Activated CD4-positive, alpha-beta T cell treated with anti-CD3 and anti-CD28 coated beads for 36 hours (primary cell): ENCODE data around the gene NUP153. TPM values are rescaled to one million over a fixed set of nuclear protein-coding genes. Genes with fewer than 3 reads are reported as not detected.
"Not testable (repeated sequence)": the region's sequence is repeated elsewhere in the genome, so short reads cannot be mapped to it uniquely, and the experiment has no call there.

Experiments
- ATAC-seq: fragments of 200-7000 bp; cut with Tn5 transposase; one replicate; pipeline ENCODE4 v1.10.0; 2021; ENCODE audit warnings: mild to moderate bottlenecking, moderate library complexity
- CTCF ChIA-PET: fragments of 350-600 bp; sonication (Branson Sonifier 250); formaldehyde crosslinking; loops from one replicate; lab custom pipeline; 2021; ENCODE audit warnings: antibody characterized with exemption; lab: Charles Lee
- POLR2A ChIA-PET: fragments of 350-600 bp; sonication (Branson Sonifier 250); formaldehyde crosslinking; loops from one replicate; lab custom pipeline; 2021; ENCODE audit warnings: antibody characterized with exemption, inconsistent platforms; lab: Charles Lee
- DNase-seq: peaks from one replicate; pipeline ENCODE4 v3.0.0-alpha.2; 2020
- H3K27ac Mint-ChIP-seq: one replicate; pipeline ENCODE4 v1.8.0; 2021; ENCODE audit warnings: mixed read lengths
- H3K27me3 Mint-ChIP-seq: one replicate; pipeline ENCODE4 v1.8.0; 2021; ENCODE audit warnings: mixed read lengths
- H3K36me3 Mint-ChIP-seq: one replicate; pipeline ENCODE4 v1.8.0; 2021; ENCODE audit warnings: low read depth, mixed read lengths
- H3K4me1 Mint-ChIP-seq: one replicate; pipeline ENCODE4 v1.8.0; 2021; ENCODE audit warnings: mixed read lengths
- H3K4me3 Mint-ChIP-seq: one replicate; pipeline ENCODE4 v1.8.0; 2021; ENCODE audit warnings: mild to moderate bottlenecking, moderate library complexity, mixed read lengths
- H3K9me3 Mint-ChIP-seq: one replicate; pipeline ENCODE4 v1.8.0; 2021; ENCODE audit warnings: low read depth, mixed read lengths
- intact Hi-C, 2 experiments: fragments of 100-400 bp; cut with DNase I in 1 of 2; cut with micrococcal nuclease in 1 of 2; formaldehyde crosslinking; loops; one replicate each; pipeline versions ENCODE4 v1.14.2 to v1.15.1; 2022 to 2024; cut with DNase I, micrococcal nuclease
- total RNA-seq, 2 experiments: library from RNA; stranded (reverse); gene quantifications; one replicate each; pipeline ENCODE4 v1.2.3, GENCODE V29; 2021

Gene NUP153
- total RNA-seq, 2 experiments from 2014 or later, result 81.0 to 99.8 TPM

- Mint-ChIP-seq H3K4me1 (peaks cover 18% of the 10 kb centered on the region), H3K27me3 (no peaks in the 10 kb centered on the region), H3K27ac (no peak overlapping the region), H3K36me3 (peaks cover 23% of the 10 kb centered on the region), H3K4me3 (no peak overlapping the region), H3K9me3 (no peaks in the 10 kb centered on the region)
- no peak for DNase-seq
- no peak for ATAC-seq
- ChIA-PET POLR2A (interaction anchor here (0.7 kb wide), 1 partner anchor 30 kb away, joined by 4 read pairs; no protein-coding TSS in a partner anchor), CTCF (no interaction called here)
- intact Hi-C loops, result no loop called here
Measured at GRCh38 chr6:17710331-17710730, 3.6 kb upstream of the NUP153 start.

GRCh38 chr6:17709476-17709875 lies 2.8 kb upstream of the NUP153 start:
- no peak for DNase-seq
- ATAC-seq, result no peak
- no peak overlapping the region for H3K4me3 Mint-ChIP-seq
- H3K36me3 Mint-ChIP-seq, result peaks cover 23% of the 10 kb centered on the region
- H3K27me3 Mint-ChIP-seq, result no peaks in the 10 kb centered on the region
- H3K4me1 Mint-ChIP-seq, result peaks cover 11% of the 10 kb centered on the region
- CTCF ChIA-PET, result interaction anchor here (1.2 kb wide), 1 partner anchor 106 kb away, joined by 4 read pairs; no protein-coding TSS in a partner anchor
- intact Hi-C loops, result loop anchor here (5.0 to 10.0 kb wide), 6 partner anchors 448 to 1582 kb away; partner anchors contain the start of genes ATXN1 (in 1 of the 2), DEK (in 1 of the 2), KDM1B (in 1 of the 2) and MYLIP (in 1 of the 2)
- no peak overlapping the region for H3K27ac Mint-ChIP-seq
- POLR2A ChIA-PET, result no interaction called here
- H3K9me3 Mint-ChIP-seq, result no peaks in the 10 kb centered on the region

- intact Hi-C loops, result loop anchor here (5.0 to 10.0 kb wide), 6 partner anchors 449 to 1581 kb away; partner anchors contain the start of genes ATXN1 (in 1 of the 2), DEK (in 1 of the 2), KDM1B (in 1 of the 2) and MYLIP (in 1 of the 2)
- ChIA-PET CTCF (interaction anchor here (0.8 to 1.3 kb wide), 2 partner anchors 10 to 96 kb away, joined by 3 to 5 read pairs; no protein-coding TSS in a partner anchor), POLR2A (interaction anchor here (1.5 kb wide), 1 partner anchor 445 kb away, joined by 4 read pairs; no protein-coding TSS in a partner anchor)
- not testable (repeated sequence) for H3K4me3 Mint-ChIP-seq, H3K27ac Mint-ChIP-seq, ATAC-seq, DNase-seq, H3K27me3 Mint-ChIP-seq, H3K9me3 Mint-ChIP-seq
- Mint-ChIP-seq H3K36me3 (peaks cover 30% of the 10 kb centered on the region), H3K4me1 (peaks cover 15% of the 10 kb centered on the region)
Measured at GRCh38 chr6:17708035-17708434, 1.3 kb upstream of the NUP153 start.

- H3K27me3 Mint-ChIP-seq, result no peaks in the 10 kb centered on the region
- CTCF ChIA-PET, result interaction anchor here (0.5 to 1.3 kb wide), 4 partner anchors 9 to 1385 kb away, joined by 3 to 5 read pairs (median 3); no protein-coding TSS in a partner anchor
- H3K9me3 Mint-ChIP-seq, result no peaks in the 10 kb centered on the region
- DNase-seq (no peak), ATAC-seq (no peak)
- POLR2A ChIA-PET, result interaction anchor here (0.6 to 1.5 kb wide), 5 partner anchors 8 to 794 kb away, joined by 3 to 5 read pairs (median 4); partner anchors contain the start of gene FAM8A1
- intact Hi-C loops, result loop anchor here (1.0 to 10.0 kb wide), 9 partner anchors 8 to 1580 kb away; partner anchors contain the start of genes ATXN1 (in 1 of the 2), DEK (in 1 of the 2), KDM1B (in 1 of the 2) and MYLIP (in 1 of the 2)
- peaks cover 32% of the 10 kb centered on the region for H3K36me3 Mint-ChIP-seq
- H3K4me3 Mint-ChIP-seq, result peak overlapping the region; percentile 86
- H3K27ac Mint-ChIP-seq, result peak overlapping the region; percentile 99
- H3K4me1 Mint-ChIP-seq, result peaks cover 21% of the 10 kb centered on the region
Measured at GRCh38 chr6:17707371-17707651, 586 bp upstream of the NUP153 start.

GRCh38 chr6:17705778-17706579 lies 746 bp downstream of the NUP153 start:
- peak overlapping the region; percentile 86 for H3K4me3 Mint-ChIP-seq
- CTCF ChIA-PET, result interaction anchor here (0.6 kb wide), 1 partner anchor 16 kb away, joined by 3 read pairs; no protein-coding TSS in a partner anchor
- ATAC-seq (peak; percentile 70), DNase-seq (peak; percentile 94)
- POLR2A ChIA-PET, result interaction anchor here (0.6 to 1.8 kb wide), 2 partner anchors 14 to 36 kb away, joined by 4 to 6 read pairs; no protein-coding TSS in a partner anchor
- no peaks in the 10 kb centered on the region for H3K27me3 Mint-ChIP-seq
- peaks cover 37% of the 10 kb centered on the region for H3K36me3 Mint-ChIP-seq
- peaks cover 33% of the 10 kb centered on the region for H3K4me1 Mint-ChIP-seq
- intact Hi-C loops, result loop anchor here (1.0 to 10.0 kb wide), 12 partner anchors 106 to 1579 kb away; partner anchors contain the start of genes DEK (in 2 of the 2), FAM8A1 (in 2 of the 2), KDM1B (in 2 of the 2) and TPMT (in 2 of the 2)
- H3K27ac Mint-ChIP-seq, result peak overlapping the region; percentile 98
- H3K9me3 Mint-ChIP-seq, result no peaks in the 10 kb centered on the region

- Mint-ChIP-seq H3K9me3 (no peaks in the 10 kb centered on the region), H3K4me1 (peaks cover 38% of the 10 kb centered on the region)
- CTCF ChIA-PET, result no interaction called here
Measured at GRCh38 chr6:17705428-17705777, 1.3 kb downstream of the NUP153 start.

GRCh38 chr6:17703256-17703694 lies 3.5 kb downstream of the NUP153 start:
- ChIA-PET POLR2A (interaction anchor here (0.6 to 1.7 kb wide), 6 partner anchors 9 to 115 kb away, joined by 4 to 12 read pairs (median 5); no protein-coding TSS in a partner anchor), CTCF (interaction anchor here (0.6 to 3.9 kb wide), 10 partner anchors 10 to 362 kb away, joined by 3 to 27 read pairs (median 4); no protein-coding TSS in a partner anchor)
- H3K27ac Mint-ChIP-seq, result peak overlapping the region; percentile 80
- intact Hi-C loops, result loop anchor here (2.0 to 10.0 kb wide), 4 partner anchors 28 to 1008 kb away; no protein-coding TSS in a partner anchor
- H3K4me3 Mint-ChIP-seq, result peak overlapping the region; percentile 74
- H3K36me3 Mint-ChIP-seq, result peaks cover 35% of the 10 kb centered on the region
- no peaks in the 10 kb centered on the region for H3K27me3 Mint-ChIP-seq
- H3K9me3 Mint-ChIP-seq, result no peaks in the 10 kb centered on the region
- DNase-seq (peak; percentile 45), ATAC-seq (no peak)
- peaks cover 45% of the 10 kb centered on the region for H3K4me1 Mint-ChIP-seq

More at GRCh38 chr6:17705428-17705777, 1.3 kb downstream of the NUP153 start:
- peak; percentile 13 for ATAC-seq
- H3K4me3 Mint-ChIP-seq, result peak overlapping the region; percentile 86
- H3K27me3 Mint-ChIP-seq, result no peaks in the 10 kb centered on the region
- H3K27ac Mint-ChIP-seq, result peak overlapping the region; percentile 98
- intact Hi-C loops, result loop anchor here (5.0 to 10.0 kb wide), 6 partner anchors 452 to 1578 kb away; partner anchors contain the start of genes ATXN1 (in 1 of the 2), DEK (in 1 of the 2), KDM1B (in 1 of the 2) and MYLIP (in 1 of the 2)
- POLR2A ChIA-PET, result interaction anchor here (1.8 kb wide), 1 partner anchor 14 kb away, joined by 6 read pairs; no protein-coding TSS in a partner anchor
- H3K36me3 Mint-ChIP-seq, result peaks cover 38% of the 10 kb centered on the region
- no peak for DNase-seq

- Mint-ChIP-seq H3K36me3 (peaks cover 35% of the 10 kb centered on the region), H3K27ac (peak overlapping the region; percentile 55), H3K4me3 (no peak overlapping the region), H3K27me3 (no peaks in the 10 kb centered on the region), H3K9me3 (no peaks in the 10 kb centered on the region), H3K4me1 (peaks cover 56% of the 10 kb centered on the region)
- POLR2A ChIA-PET, result interaction anchor here (0.6 to 1.2 kb wide), 3 partner anchors 9 to 454 kb away, joined by 3 to 6 read pairs (median 3); partner anchors contain the start of gene TPMT
- CTCF ChIA-PET, result interaction anchor here (0.8 to 3.9 kb wide), 4 partner anchors 9 to 117 kb away, joined by 4 to 27 read pairs (median 10); no protein-coding TSS in a partner anchor
- intact Hi-C loops, result loop anchor here (2.0 to 10.0 kb wide), 4 partner anchors 14 to 1006 kb away; no protein-coding TSS in a partner anchor
- no peak for DNase-seq
- ATAC-seq, result no peak
Measured at GRCh38 chr6:17700421-17701416, 6.0 kb downstream of the NUP153 start.

GRCh38 chr6:17691925-17692538 lies 14.7 kb downstream of the NUP153 start:
- Mint-ChIP-seq H3K27me3 (no peaks in the 10 kb centered on the region), H3K27ac (peak overlapping the region; percentile 61), H3K4me1 (peaks cover 57% of the 10 kb centered on the region), H3K9me3 (no peaks in the 10 kb centered on the region), H3K4me3 (no peak overlapping the region), H3K36me3 (peaks cover 41% of the 10 kb centered on the region)
- DNase-seq (no peak), ATAC-seq (no peak)
- POLR2A ChIA-PET, result interaction anchor here (0.6 to 1.5 kb wide), 6 partner anchors 9 to 558 kb away, joined by 3 to 6 read pairs (median 4); partner anchors contain the start of gene NUP153
- CTCF ChIA-PET, result interaction anchor here (0.5 to 2.9 kb wide), 7 partner anchors 8 to 659 kb away, joined by 3 to 27 read pairs (median 3); no protein-coding TSS in a partner anchor
- intact Hi-C loops, result no loop called here
